ENCODE measurements around the gene IPO5. TPM values are rescaled to one million over a fixed set of nuclear protein-coding genes. Genes with fewer than 3 reads are reported as not detected.

Gene IPO5
- total RNA-seq, 1 donor from 2014 or later, result 111 TPM

Other genes with a start within 250 kb of the IPO5 start
- gene FARP1, start 189.4 kb downstream of the IPO5 start, total RNA-seq, result 71.3 TPM
- gene RNF113B, start 223.6 kb downstream of the IPO5 start, total RNA-seq, result not detected